Osteoblast (primary cell): ENCODE data around the gene SULT1E1. TPM values are rescaled to one million over a fixed set of nuclear protein-coding genes. Genes with fewer than 3 reads are reported as not detected.

Source experiments
- DNase-seq: peaks from one replicate; pipeline ENCODE4 v3.0.0; 2011; ENCODE audit warnings: low spot score, mixed read lengths; ENCODE audit not compliant: insufficient read length; ENCODE audit errors: missing footprints
- H2AFZ ChIP-seq: 2 replicates; pipeline ENCODE4 v1.6.0; 2011; ENCODE audit warnings: mild to moderate bottlenecking, low read length
- H3K27ac ChIP-seq: 2 replicates; pipeline ENCODE4 v1.5.1; 2011; ENCODE audit warnings: mild to moderate bottlenecking, low read depth, low read length, moderate library complexity
- H3K27me3 ChIP-seq: 2 replicates; pipeline ENCODE4 v1.6.0; 2012; ENCODE audit warnings: mild to moderate bottlenecking, control low read depth, inconsistent platforms, low read length, moderate library complexity; ENCODE audit not compliant: insufficient read depth
- H3K36me3 ChIP-seq: 2 replicates; pipeline ENCODE4 v1.5.1; 2011; ENCODE audit warnings: mild to moderate bottlenecking, low read length, control low read depth, moderate library complexity; ENCODE audit not compliant: insufficient read depth
- H3K4me1 ChIP-seq: 2 replicates; pipeline ENCODE4 v1.5.1; 2011; ENCODE audit warnings: mild to moderate bottlenecking, low read length, control low read depth, moderate library complexity; ENCODE audit not compliant: insufficient read depth
- H3K4me2 ChIP-seq: 2 replicates; pipeline ENCODE4 v1.6.0; 2011; ENCODE audit warnings: mild to moderate bottlenecking, low read length; ENCODE audit not compliant: insufficient read depth
- H3K4me3 ChIP-seq: fragments of 200-600 bp; sonication (generic); 3 replicates; pipeline ENCODE4 v1.5.1; 2012; ENCODE audit warnings: mild to moderate bottlenecking, low read length, inconsistent platforms; ENCODE audit not compliant: insufficient read depth
- H3K79me2 ChIP-seq: 2 replicates; pipeline ENCODE4 v1.6.0; 2012; ENCODE audit warnings: mild to moderate bottlenecking, low read length, control low read depth, inconsistent platforms; ENCODE audit not compliant: insufficient read depth
- H3K9me3 ChIP-seq: 2 replicates; pipeline ENCODE4 v1.5.1; 2011; ENCODE audit warnings: low read depth, low read length, control low read depth
- H4K20me1 ChIP-seq: 2 replicates; pipeline ENCODE4 v1.6.0; 2012; ENCODE audit warnings: mild to moderate bottlenecking, low read length, control low read depth; ENCODE audit not compliant: insufficient read depth
- CTCF ChIP-seq: IDR thresholded peaks from 2 replicates; pipeline ENCODE4 v1.5.1; 2011; ENCODE audit warnings: mild to moderate bottlenecking, low read depth, low read length, moderate library complexity; ENCODE audit errors: extremely low read depth
- total RNA-seq: library from RNA; depleted of rRNA; stranded (reverse); fragments of >200 nt; gene quantifications from 2 replicates; pipeline ENCODE4 v1.2.3, GENCODE V29; 2012

The SULT1E1 gene
- not detected in 2 replicates for total RNA-seq

GRCh38 chr4:69860052-69860451 lies at the start of gene SULT1E1:
Gene SULT1E1 (minus strand): TSS chr4:69860145. CDS start chr4:69857644, 2,501 bp downstream.
- no peak within 1 kb of the TSS for H3K4me3 ChIP-seq
- DNase-seq, result no peak

GRCh38 chr4:69909195-69909594 lies 49.2 kb upstream of the SULT1E1 start:
- H3K27ac ChIP-seq, result no peak overlapping the region
- no peaks in the 10 kb centered on the region for H3K27me3 ChIP-seq
- no peak for TF ChIP-seq CTCF
- H3K79me2 ChIP-seq, result no peaks in the 10 kb centered on the region
- H3K36me3 ChIP-seq, result no peaks in the 10 kb centered on the region
- DNase-seq, result no peak
- H3K9me3 ChIP-seq, result no peaks in the 10 kb centered on the region
- no peaks in the 10 kb centered on the region for H4K20me1 ChIP-seq
- no peak overlapping the region for H3K4me3 ChIP-seq
- H2AFZ ChIP-seq, result no peak overlapping the region
- H3K4me2 ChIP-seq, result no peak overlapping the region
- H3K4me1 ChIP-seq, result no peaks in the 10 kb centered on the region

More at GRCh38 chr4:69860052-69860451, at the start of gene SULT1E1:
- no peak within 1 kb of the TSS for H2AFZ ChIP-seq
- no peak within 1 kb of the TSS for H3K4me2 ChIP-seq
- no peaks in the 10 kb centered on the region for H3K79me2 ChIP-seq
- H3K9me3 ChIP-seq, result no peaks in the 10 kb centered on the region
- no peak for TF ChIP-seq CTCF
- H3K4me1 ChIP-seq, result no peaks in the 10 kb centered on the region
- no peaks in the 10 kb centered on the region for H3K27me3 ChIP-seq
- H4K20me1 ChIP-seq, result no peaks in the 10 kb centered on the region
- H3K27ac ChIP-seq, result no peak within 1 kb of the TSS
- no peaks in the 10 kb centered on the region for H3K36me3 ChIP-seq

GRCh38 chr4:69907151-69907550 lies 47.2 kb upstream of the SULT1E1 start:
- no peak overlapping the region for H2AFZ ChIP-seq
- no peaks in the 10 kb centered on the region for H3K36me3 ChIP-seq
- no peaks in the 10 kb centered on the region for H3K27me3 ChIP-seq
- no peak overlapping the region for H3K4me3 ChIP-seq
- no peak overlapping the region for H3K4me2 ChIP-seq
- H3K9me3 ChIP-seq, result no peaks in the 10 kb centered on the region
- H3K27ac ChIP-seq, result no peak overlapping the region
- no peaks in the 10 kb centered on the region for H3K4me1 ChIP-seq
- no peak for TF ChIP-seq CTCF
- no peaks in the 10 kb centered on the region for H3K79me2 ChIP-seq
- H4K20me1 ChIP-seq, result no peaks in the 10 kb centered on the region
- DNase-seq, result no peak

- H4K20me1 ChIP-seq, result no peaks in the 10 kb centered on the region
- no peak overlapping the region for H3K4me3 ChIP-seq
- no peaks in the 10 kb centered on the region for H3K27me3 ChIP-seq
- no peak for DNase-seq
- no peaks in the 10 kb centered on the region for H3K4me1 ChIP-seq
- H3K9me3 ChIP-seq, result no peaks in the 10 kb centered on the region
- no peaks in the 10 kb centered on the region for H3K79me2 ChIP-seq
- no peaks in the 10 kb centered on the region for H3K36me3 ChIP-seq
- no peak overlapping the region for H2AFZ ChIP-seq
- H3K27ac ChIP-seq, result no peak overlapping the region
- H3K4me2 ChIP-seq, result no peak overlapping the region
- peak; percentile 2 for TF ChIP-seq CTCF
Measured at GRCh38 chr4:69896530-69897116, 36.7 kb upstream of the SULT1E1 start.
